Activated CD4-positive, CD25-positive, alpha-beta regulatory T cell (primary cell): ENCODE measurements around the gene BACH1.

Experiments used
- DNase-seq, 4 experiments: peaks; one replicate each; lab custom pipeline; 2025; lab: John Stamatoyannopoulos, UW

BACH1 gene

DNA sequence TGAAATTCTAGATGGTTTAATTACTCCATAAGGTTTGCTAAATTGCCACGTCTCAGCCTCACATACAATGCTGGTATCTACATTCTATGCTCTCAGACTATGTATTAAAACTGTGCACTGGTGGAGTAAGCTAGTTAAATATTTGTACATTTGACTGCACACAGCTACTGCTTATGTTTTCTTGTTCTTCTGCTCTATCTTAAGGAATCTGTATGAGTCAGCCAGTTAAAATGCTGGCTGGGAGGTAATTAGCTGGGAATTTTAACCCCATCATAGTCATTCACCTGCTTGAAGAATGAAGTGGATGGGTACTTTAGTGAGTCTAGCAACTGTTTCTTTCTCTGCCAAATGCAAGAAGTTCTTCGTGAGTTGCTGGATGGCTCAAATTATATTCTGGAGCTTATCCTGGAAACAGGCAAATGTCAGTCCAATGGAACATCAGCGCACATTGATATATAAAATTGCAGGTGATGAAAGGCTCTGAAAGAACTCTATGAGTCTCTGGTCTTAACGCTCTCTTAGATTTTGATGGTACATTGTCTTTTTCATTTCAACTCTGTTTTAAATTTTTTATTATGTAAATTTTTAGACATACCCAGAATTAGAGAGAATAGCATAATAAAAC, 83.4 kb downstream of the BACH1 start:
- DNase-seq: no peak

DNA sequence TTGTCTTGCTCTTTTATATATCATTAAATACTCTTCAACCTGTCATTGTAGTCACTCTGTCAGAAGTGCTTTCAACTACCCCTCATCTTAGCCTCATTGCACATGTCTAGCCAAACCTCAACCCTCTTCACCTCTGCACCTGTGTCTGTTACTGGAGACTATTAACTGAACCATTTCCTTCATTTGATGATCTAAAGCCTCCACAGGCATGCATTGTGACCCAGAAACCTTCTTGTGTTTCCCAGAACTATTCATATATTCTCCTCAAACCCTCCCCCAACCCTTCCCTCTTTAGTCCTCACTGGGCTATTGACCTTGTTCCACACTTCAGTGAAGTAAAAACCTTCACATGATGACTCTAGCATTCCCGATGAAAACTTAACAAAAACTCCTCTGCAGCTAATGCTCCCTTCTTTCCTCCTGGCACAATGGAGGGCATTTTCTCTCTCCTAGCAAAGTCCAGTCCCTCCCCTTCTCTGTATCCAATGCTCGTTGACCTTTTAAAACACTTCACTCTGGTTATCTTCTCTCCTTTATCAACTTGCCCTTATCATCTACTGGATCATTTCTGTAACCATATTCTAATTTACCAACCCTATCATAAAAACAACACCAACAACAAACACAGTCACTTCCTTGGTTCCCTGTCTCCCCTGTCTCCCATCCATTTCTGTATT, 86.1 kb downstream of the BACH1 start:
- no peak for DNase-seq

GRCh38 chr21:29385934-29386520, 87.3 kb downstream of the BACH1 start:
- DNase-seq: no peak

DNA sequence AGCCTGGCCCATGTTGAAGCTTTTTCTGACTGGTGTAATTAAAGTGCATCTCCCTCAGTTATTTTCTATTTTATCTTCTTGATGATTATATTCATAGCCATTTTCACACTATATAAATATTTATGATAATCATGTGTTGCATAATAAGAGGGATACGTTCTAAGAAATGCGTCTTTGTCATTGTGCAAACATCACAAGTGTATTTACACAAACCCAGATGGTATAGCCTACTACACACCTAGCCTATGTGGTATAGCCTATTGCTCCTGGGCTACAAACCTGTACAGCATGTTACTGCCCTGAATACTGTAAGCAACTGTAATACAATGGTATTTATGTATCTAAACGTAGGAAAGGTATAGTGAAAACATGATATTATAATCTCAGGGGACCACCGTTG, 88.1 kb downstream of the BACH1 start:
- DNase-seq: no peak

DNA sequence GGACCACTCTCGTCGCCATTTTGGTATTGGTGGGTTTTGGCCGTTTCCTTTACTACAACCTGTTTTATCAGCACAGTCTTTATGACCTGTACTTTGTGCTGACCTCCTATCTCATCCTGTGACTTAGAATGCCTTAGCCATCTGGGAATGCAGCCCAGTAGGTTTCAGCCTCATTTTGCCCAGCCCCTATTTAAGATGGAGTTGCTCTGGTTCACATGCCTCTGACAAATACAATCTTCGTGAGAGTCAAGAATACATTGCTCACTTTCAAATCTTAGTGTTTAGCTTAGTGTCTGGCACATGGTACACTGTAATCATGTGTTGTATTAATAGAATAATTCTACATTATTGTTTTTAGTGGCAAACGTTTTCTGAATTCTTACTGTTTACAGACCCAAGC, 88.9 kb downstream of the BACH1 start:
- no peak for DNase-seq

DNA sequence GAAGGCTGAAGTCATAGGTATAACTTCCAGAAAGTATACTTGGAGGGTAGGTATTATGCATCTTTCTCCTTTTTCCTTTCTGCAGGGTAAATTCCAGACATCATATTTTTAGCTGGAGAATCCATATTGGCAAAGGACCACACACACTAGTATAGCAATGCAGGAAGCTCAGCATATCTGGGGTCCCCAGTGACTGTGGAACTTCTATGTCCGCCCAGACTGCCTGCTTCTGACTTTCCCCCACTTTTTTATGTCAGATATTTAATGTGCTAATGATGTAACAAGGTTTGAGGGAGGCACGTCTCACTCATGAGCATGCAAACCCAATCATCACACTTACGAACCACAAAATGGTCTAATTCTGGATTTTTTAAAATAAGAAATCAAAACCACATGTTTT, 90.4 kb downstream of the BACH1 start:
- no peak for DNase-seq

DNA sequence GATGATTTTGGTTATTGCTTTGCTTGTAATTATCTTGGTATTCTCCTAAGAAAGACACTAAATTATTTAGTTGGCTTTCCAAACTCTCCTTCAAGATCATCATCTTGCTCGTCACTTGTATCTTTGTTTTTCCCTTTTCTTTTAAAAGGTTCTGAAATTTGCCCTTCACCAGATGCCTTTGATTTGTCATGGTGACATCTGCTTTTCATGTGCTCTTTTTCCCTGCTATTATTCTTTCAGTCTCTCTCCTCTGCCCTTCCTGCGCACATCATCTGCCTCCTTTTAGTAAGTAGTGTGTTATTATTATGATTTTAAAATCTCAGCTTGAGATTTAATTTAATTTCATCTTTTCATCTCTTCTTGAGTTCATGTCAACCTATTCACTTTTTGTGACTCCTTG, 92.1 kb downstream of the BACH1 start:
- DNase-seq: no peak

DNA sequence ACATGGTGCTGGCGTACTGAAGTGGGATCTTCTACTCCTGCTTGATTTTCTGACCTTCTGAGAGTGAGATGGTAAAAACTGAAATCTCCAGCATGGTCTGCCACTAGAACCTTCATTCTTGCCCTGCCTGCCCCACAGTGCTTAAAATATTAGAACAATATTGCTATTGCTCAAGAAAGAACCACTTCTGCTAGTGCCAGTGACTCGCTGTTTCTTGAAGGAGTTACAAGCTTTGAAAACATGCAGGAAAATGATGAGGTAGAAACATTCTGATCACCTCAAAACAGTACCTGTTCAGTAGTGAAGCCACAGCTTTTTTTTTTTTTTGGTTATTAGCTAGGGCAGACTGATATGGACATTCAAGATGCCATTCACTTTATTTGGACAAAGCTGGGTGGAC, 95.3 kb downstream of the BACH1 start:
- DNase-seq: no peak
